SKM-1 treated with dmso at 0.1 percent for 144 hours (cell line): Measurements from ENCODE around the gene DAAM1.

Experiments
- DNase-seq: peaks from one replicate; lab custom pipeline; 2025; ENCODE audit not compliant: unreplicated experiment; lab: John Stamatoyannopoulos, UW

The DAAM1 gene

DNA sequence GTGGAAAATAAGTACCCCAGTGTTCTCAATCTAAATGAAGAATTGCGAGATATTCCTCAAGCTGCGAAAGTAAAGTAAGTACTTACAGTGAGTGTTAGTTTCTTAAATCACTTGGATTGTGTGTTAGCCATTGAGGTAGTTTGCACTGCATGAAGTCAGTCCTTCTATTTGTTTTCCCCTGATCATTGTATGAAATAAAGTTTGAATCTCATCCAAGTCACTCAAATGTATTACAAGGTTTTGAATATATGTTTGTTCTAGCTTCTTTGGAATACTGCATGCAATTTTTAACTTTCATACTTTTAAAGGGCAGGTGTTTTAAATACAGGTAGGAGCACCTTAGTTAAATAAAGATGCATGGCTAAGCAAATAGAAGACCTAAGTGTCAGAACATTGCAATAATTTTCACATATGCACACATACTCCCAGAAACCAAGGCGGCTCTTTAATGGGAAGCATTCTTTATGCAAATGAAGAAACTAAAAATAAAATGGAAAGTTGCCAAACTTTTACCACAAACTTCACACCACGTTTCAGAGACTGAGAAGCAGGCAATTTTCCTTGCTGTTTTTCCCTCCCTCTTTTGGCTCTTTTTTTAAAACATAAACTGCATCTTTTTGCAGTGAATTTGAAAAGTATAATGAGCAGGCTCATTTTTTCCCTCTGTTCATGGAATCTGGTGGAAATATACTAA lies 171.1 kb downstream of the DAAM1 start:
- peak; percentile 23 for DNase-seq

- no peak for DNase-seq
These were observed 171.8 kb downstream of the DAAM1 start for GRCh38 chr14:59360233-59360632.

DNA sequence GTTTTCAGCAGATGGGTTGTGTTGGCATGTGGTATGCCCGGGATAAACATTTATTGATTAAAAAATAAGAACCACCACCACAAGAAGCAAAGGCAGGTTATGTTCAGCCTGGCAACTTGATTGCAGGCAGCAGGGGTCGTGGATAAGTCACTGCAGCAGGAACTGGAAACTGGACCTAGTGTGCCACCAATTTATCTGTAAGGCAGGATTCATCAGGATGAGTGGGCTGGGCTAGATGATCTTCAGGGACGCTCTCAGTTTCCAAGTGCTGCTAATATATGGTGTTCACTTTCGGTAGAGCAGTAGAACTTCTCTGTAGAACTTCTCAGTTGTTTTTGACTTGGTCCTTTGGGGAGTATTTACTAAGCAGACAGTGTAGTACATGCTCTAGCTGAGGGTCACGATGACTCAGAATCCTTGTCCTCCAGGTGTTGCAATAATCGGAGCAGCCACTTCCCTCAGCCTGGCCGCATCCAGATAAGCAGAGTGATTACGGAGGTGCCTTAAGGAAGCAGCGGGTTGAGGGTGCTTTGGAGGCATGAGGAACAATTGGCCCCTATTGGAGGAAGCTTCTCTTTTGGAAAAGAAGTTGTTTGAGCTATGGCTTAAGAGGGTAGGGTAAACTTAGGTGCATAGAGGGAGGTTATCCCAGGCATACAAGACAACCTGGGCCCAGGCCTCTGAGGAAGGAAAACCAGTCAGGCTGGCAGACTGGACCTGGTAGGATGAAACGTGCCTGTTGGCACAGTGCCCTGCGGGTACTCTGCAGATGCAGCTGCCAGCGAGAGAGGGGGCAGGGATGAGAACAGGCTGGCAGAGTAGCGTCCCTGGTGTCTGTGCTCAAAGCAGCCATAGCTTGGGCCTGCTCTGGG lies 172.7 kb downstream of the DAAM1 start:
- DNase-seq = peak; percentile 73

DNA sequence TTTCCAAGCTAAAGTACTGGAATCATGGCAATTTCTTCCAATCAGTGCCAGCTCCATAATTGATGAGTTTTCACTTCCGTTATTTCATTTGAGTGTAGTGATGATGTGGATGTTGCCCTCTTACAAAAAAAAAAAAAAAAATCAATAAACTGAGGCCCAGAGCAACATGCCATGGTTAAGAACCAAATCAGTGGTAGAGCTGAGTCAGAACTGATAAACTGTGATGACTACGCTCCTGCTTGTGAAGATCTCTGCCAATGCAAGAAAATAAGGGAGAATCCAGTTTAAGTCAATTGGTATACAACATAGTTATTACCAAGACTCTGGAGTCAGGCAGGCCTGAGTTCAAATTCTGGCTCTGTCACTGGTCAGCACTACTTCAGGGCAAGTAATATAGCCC lies 174.0 kb downstream of the DAAM1 start:
- DNase-seq = no peak

DNA sequence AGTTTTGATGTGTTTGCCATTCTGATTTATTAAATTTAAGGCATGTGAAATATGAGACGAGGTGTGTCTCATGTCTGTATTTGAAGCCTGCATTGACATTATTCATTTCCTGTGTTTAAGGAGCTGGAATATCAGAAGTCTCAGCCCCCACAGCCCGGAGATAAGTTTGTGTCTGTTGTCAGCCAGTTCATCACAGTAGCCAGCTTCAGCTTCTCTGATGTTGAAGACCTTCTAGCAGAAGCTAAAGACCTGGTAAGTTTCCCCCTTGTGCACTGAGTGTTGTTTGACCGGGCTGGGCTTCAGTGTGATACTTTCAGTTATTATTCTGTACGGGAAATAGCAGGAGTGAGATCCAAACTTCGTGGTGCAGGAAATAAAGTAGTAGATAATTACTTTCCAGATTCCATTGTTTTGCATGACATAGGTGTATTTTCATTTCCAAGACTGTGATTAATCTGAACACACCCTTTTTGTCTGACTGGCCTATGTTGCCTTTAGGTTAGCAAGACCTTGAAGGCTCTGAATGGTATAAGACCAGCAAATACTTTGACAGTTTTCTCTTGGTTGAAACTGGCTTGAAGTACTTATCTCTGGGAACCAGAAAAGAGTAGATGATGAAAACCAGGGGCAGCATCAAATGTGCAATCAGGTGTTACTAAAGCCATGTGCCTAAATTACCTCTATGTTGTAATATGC lies 175.2 kb downstream of the DAAM1 start:
- DNase-seq = no peak

DNA sequence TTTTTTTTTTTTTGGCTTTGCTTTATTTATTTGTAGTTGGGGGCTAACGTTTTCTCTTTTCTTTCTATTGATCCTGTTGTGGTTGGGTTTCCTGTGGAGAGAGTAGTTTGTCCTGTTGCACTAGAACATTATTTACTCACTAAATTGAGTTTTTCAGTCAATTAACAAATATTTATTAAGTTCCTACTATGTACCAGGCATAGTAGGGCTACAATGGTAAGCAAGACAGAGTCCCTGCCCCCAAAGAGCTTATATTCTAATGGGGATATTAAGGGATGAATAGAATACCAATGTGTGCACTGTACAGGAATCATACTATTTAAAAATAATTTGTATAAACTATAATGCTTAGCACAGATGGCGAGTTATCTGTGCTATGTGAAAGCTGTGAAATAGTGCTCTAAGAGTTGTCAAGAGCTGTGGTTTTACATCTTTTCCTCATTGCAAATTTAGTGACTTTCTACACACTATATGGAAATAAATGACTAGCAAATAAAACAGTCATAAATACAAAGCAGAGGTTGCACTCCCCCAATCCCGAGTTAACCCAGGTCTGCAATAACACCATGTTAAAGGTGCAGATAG lies 181.8 kb downstream of the DAAM1 start:
- DNase-seq = no peak

DNA sequence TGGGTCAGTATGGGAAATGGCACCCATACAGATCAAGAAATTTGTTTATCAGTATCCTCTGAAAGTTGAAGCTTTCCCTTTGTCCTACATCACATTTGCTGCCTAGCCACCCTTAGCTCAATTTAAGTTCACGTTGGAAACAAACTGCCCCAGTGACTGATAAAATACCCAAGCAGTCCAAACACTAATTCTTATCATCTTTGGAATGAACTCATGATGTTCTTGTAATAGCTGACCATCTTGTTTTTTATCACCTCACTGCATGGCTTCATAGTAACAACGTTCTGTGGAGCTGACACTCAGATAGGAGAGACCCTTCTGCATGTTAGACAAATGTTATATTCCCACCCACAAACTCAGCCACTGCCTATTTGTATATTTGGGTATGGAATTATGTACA lies 183.3 kb downstream of the DAAM1 start:
- DNase-seq = no peak

GRCh38 chr14:59374048-59374447 lies 185.6 kb downstream of the DAAM1 start:
- DNase-seq = no peak

- no peak for DNase-seq
These were observed 188.2 kb downstream of the DAAM1 start for GRCh38 chr14:59376686-59377085.

DNA sequence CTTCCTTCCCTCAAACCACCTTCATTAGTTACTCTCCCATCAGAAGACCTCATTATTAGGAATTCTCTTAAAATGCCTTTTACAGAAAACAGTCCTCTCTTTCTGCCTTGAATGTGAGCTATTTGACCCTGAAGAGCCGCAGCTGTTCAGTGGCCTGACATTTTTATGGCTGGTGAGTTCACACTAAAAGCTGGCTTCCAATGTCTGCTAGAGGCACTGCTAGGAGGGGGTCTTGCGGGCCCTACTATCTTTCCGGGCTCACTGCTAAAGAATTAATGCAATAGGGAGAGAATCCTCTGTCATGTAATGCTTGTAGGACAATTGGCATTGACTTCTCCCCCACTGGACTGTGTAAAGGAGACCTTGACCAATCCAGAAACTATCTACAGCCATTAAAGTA lies 189.0 kb downstream of the DAAM1 start:
- DNase-seq = no peak

DNA sequence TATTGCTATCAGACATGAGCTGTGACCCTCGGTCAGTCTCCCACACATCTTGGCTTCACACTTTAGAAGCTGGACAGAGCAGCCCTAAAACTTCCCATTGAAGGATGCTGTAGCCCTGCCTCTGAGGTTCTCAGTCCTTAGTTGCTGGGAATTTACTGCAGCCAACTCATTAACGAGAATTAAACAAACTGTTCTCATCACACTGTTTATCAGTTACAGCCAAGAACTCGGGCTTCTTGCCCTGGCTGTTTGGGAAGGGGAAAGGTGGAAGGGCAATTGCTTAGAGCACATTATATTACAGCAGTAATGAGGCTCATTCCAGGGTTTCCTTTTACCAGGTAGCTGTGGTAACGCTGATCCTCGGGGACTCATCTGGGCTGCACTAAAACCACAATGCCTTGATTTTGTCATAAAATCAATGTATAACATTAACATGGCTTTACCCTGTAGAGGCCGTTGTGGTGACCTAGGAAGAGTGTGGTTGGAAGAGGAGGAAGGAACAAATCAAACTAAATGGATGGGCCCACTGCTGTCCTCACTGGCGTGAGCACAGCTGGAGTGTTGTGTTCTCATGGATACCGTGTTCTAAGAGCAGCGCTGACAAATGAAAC lies 189.6 kb downstream of the DAAM1 start:
- DNase-seq = no peak

DNA sequence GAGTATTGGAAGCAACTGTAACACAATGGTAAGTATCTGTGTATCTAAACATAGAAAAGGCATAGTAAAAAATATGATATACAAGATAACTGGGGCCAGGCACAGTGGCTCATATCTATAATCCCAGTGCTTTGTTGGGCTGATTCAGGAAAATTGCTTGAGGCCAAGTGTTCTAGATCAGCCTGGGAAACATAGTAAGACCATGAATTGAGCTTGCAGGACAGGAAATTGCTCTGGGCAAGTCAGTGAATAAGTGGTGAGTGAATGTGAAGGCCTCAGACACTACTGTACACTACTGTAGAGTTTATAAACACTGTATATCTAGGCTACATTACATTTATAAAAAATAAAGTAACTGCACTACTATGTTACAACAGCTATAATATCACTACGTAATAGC lies 201.5 kb downstream of the DAAM1 start:
- no peak for DNase-seq

DNA sequence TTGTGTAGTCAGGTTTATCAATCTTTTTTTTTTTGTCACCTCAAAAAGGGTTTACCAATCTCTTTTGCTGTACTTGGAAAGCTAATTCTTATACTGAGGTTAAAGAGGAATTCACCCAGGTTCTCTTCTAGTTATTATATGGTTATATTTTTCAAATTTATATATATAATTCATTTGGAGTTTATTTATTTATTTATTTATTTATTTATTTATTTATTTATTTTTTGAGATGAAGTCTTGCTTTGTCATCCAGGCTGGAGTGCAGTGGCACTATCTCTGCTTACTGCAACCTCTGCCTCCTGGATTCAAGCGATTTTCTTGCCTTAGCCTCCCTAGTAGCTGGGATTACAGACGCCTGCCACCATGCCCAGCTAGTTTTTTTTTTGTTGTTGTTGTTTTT lies 202.9 kb downstream of the DAAM1 start:
- DNase-seq = no peak

DNA sequence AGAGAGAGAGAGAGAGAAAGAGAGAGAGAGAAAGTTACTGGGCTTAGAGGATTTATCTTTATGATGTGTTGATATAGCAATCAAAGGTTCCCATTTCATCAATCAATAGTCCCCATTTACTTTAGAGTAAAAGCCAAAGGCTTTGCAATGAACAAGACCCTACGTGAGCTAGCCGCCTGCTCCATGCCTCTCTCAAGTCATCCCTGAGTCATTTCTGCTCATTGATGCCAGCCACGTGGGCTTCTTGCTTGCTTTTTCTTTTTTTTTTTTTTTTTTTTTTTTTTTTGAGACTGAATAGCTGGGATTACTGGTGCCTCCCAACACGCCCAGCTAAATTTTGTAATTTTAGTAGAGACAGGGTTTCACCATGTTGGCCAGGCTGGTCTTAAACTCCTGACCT lies 205.8 kb downstream of the DAAM1 start:
- DNase-seq = no peak

DNA sequence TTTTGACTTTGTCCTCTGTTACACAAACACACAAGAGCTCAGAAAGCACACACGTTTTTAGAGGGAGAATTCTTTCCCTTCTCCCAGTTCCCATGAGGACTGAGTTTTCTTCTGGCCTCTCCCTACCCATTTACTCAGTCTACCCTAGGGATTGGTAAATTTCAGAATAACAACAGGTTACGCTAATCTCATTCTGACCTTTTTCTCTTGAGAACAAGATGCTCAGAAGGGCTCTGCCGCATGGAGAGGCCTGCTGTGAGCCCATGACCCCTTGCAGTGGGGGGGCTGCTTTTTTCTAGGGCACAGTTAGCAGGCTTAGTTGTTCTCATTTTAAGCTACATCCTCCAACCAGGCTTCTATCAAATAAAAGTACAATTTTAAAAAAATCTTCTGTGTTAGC lies 207.2 kb downstream of the DAAM1 start:
- no peak for DNase-seq

DNA sequence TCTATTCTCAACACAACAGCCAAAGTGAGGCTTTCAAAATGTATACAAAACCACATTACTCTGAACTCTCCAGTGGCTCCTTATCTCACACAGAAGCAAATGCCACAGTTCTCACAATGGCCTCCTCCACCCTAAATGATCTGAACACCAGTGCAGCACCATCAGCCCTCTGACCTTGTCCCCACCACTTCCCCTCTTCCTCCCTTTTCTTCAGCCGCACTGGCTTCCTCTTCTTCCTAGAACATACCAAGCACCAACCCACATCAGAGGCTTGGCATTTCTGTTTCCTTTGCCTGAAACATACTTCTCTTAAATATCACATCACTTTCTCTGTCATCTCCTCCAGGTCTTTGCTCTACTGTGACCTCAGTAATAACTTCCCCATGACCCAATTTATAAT lies 210.4 kb downstream of the DAAM1 start:
- DNase-seq = peak; percentile 88

DNA sequence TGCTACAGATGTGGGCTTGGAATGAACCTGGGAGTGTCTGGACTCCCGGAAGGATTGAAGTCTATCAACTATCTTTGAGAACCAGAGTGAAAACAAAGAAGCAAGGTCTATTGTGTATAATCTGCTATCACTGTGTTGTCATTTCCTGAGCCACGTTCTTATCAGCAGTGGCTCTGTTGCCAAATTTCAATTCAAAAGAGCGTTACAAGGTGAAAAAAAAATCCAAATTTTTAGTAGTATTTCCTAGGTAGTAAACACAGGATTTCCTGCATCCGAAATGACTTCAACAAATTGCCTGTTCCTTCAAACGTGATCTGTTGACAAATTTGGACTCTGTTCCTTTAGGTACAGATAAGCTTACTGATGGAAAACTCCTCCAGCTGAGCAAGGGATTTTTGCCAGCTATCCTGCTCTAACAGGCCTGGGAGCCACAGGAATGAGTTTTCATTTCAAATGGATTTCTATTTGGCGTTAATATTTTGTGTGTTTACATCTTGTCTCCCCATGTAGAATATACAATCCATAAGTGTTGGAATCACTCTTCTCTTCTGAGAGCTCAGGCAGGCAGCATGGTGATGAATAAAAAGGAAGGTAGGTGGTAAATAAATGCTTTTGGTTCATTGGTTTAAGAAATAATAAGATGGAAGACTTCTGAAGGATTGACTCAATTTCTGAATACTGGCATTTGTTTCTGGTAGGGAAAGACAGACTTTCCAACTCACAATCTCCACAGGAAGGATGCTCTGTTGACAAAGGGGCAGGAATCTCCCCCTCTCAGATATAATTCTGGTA lies 218.2 kb downstream of the DAAM1 start:
- DNase-seq = no peak

DNA sequence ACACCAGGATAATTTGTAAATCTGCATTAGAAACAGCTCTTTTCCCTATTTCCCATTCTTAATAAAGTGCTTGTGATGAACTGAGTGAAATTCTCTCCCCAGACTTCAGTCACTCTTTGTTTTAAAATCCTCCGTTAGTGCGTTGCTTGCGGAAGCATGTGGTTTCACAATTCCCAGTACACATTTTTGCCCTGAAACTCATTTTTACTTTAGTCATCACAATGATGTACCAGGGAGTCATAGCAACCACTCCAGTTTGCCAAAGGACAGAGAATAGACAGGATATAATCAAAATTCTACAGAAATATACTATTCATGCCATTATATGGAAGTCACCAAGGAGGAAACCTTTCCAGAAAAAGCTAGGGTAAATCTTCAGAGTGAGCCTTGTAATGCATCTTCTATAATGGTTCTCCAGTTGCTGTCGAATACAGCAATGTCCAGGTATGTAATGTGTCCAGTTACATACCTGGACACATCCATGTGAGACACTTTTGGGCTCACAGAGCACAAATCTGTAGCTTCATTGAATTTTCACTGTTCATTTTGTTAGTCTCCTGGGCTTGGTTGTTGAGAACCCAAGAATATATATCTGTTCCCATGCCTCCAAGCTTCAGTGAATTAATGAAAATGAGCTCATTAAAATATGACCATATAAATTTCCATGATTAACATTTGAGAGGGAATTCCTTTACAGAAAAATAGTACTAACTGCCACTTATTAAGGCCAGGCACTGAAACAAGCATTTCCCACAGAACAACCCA lies 219.0 kb downstream of the DAAM1 start:
- no peak for DNase-seq

- no peak for DNase-seq
These were observed 227.6 kb downstream of the DAAM1 start for GRCh38 chr14:59415836-59416602.
